NCI-H748 (cell line): ENCODE measurements around the gene MMRN1.

Source experiments
- DNase-seq: peaks from one replicate; lab custom pipeline; 2025; ENCODE audit not compliant: unreplicated experiment; lab: John Stamatoyannopoulos, UW

The MMRN1 gene

GRCh38 chr4:89997171-89997704 lies 102.6 kb downstream of the MMRN1 start:
- no peak for DNase-seq

- peak; percentile 87 for DNase-seq
Measured at GRCh38 chr4:89998469-89999011, 103.9 kb downstream of the MMRN1 start.

GRCh38 chr4:90001023-90001422 lies 106.4 kb downstream of the MMRN1 start:
- DNase-seq: no peak

DNA sequence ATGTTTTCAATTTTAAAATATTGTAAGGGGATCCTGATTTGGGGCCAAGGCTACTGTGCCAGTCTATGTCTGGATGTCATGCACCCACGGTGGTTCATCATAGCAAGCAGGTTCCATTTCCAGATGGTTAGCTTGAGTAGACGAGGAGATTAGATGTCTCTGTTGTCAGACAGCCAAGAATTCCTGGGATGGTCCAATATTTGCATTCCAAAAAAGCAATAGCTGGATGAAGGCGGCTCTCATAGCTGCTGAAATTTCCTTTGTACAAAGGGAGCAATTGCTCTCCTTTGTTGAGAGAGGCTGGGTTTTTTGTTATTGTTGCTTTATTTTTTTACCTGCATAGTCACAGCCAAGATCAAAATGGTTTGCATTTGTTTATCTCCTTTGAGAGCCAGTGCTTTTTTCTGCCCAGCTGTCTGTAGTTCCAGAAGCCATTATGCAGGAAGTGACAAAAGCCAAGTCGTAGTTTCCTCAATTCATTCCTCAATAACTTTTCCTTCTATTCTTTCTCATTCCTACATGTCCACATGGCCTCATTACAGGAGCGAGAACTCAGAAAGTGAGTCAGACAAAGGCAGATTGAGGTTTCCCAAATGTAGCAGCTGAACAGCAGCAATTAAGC lies 107.9 kb downstream of the MMRN1 start:
- DNase-seq: peak; percentile 10
